Neuron (in vitro differentiated cells): ENCODE results near the gene VPS26C.
"Not testable (repeated sequence)": the region's sequence is repeated elsewhere in the genome, so short reads cannot be mapped to it uniquely, and the experiment has no call there.

Experiments
- H2AFZ ChIP-seq: one replicate; pipeline ENCODE4 v1.6.1; 2013; ENCODE audit warnings: low read depth, mild to moderate bottlenecking, inconsistent platforms, low read length, moderate library complexity
- H3K27me3 ChIP-seq: one replicate; pipeline ENCODE4 v1.6.1; 2013; ENCODE audit warnings: low read length; ENCODE audit not compliant: insufficient read depth
- H3K36me3 ChIP-seq: one replicate; pipeline ENCODE4 v1.6.1; 2013; ENCODE audit warnings: low read length; ENCODE audit not compliant: insufficient read depth
- H3K4me1 ChIP-seq: one replicate; pipeline ENCODE4 v1.6.1; 2013; ENCODE audit warnings: low read length; ENCODE audit not compliant: insufficient read depth
- H3K4me3 ChIP-seq: 2 replicates; pipeline ENCODE4 v1.5.1; 2013; ENCODE audit warnings: mild to moderate bottlenecking, low read length, moderate library complexity
- H3K9me3 ChIP-seq: one replicate; pipeline ENCODE4 v1.6.1; 2013; ENCODE audit warnings: low read length

The VPS26C gene

DNA sequence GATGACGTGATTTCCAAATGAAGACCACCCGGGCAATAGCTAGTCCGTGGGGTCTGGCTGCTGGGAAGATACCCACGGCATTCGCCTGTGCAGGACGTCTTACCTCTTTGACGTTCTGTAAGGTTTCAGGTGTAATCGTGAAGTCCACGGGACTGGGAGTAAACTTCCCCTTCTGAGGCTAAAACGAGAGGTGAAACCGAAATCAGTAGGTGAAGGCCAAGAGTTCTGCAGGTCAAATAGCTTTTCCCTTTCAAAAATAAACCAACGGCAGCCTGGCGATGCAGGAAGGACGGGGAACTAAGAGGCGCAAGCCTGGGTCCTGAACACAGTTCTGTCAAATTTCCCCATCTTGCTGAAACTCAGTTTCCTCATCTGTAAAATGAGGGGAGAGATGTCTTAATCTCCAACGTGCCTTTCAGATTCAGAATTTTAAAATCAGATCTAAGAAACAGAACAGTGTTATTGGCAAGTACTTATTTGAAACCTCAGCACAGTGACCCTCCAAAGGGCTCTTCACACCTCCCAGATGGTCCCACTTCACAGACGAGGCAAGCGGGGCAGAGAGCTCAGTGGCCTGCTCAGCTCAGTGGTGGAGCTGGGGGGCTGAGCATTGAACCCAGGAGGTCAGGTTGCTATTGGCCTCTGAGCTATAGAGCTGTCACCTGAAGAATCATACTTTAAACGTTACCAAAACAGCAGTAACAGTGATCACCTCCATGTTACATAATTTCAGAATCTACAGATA is 34.7 kb downstream of the VPS26C start:
- Histone ChIP-seq H3K27me3 (no peaks in the 10 kb centered on the region), H3K9me3 (no peaks in the 10 kb centered on the region), H3K36me3 (peaks cover 71% of the 10 kb centered on the region), H3K4me3 (no peak overlapping the region), H2AFZ (no peak overlapping the region), H3K4me1 (no peaks in the 10 kb centered on the region)

DNA sequence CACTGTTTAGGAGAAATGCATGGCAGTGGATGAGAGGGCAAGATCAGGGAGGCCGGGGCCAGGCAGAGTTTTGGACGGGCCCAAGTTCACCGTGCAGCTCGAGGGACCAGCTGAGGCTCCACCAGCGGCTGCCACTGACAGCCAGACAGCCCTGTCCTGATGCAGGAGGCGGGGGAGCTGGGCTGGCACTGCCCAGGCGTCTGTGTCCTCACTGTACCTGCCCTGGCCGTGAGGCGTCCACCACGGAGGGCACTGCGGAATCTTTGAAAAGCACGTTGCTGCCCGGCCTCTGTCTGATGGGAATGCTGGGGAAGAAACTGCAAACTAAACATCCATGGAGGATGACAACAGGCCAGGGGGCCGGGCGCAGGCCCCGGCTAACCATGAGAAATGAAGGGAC is 35.5 kb downstream of the VPS26C start:
- Histone ChIP-seq H3K36me3 (peaks cover 71% of the 10 kb centered on the region), H2AFZ (no peak overlapping the region), H3K27me3 (no peaks in the 10 kb centered on the region), H3K9me3 (no peaks in the 10 kb centered on the region), H3K4me1 (no peaks in the 10 kb centered on the region), H3K4me3 (no peak overlapping the region)

DNA sequence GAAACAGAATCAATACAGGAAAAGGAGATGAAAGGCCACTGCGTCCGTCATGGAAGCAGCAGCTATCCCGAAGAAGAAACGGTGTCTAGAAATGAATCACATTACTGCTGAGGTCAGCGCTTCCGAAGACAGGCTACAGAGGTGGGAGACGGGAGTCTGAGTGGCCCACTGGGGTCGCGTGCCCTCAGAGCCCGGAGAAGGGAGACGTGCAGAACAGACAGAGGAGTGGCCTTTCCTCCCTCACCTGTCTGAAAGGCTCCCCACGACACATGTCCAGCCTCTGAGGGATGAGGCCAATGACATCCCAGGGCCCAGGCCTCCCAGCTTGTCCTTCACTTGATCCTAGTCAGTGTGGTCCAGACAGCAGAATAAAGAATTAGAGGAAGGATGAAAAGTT is 35.9 kb downstream of the VPS26C start:
- Histone ChIP-seq H3K27me3 (no peaks in the 10 kb centered on the region), H3K4me3 (no peak overlapping the region), H2AFZ (no peak overlapping the region), H3K4me1 (no peaks in the 10 kb centered on the region), H3K9me3 (no peaks in the 10 kb centered on the region), H3K36me3 (peaks cover 72% of the 10 kb centered on the region)

DNA sequence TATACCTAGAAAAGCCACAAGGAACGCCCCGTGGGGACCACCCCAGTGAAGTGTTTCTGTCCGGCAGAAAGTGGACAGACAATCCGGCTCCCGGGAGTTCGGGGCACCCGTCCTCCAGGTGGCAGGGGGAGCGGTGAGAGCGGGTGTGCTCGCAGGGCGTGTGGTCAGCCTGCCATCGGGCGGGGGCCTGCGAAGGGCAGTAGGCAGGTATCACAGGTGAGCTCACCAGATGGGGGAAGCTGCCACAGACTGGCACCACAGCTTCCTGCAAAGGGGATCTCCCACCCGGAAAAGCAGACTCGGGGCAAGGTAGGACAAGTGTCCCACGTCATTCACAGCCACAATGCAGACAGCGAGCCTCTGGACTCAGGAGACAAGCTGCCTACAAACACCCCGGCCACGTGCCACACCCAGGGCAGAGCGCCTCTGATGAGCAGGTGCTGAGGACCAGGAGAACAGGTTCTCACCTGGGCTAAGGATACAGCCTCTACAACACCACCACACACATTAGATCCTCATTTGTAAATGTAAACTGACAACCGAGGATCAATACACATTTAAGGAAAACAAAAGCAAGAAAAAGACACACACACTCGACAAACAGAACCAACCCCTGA is 36.4 kb downstream of the VPS26C start:
- peaks cover 73% of the 10 kb centered on the region for H3K36me3 ChIP-seq
- H2AFZ ChIP-seq, result no peak overlapping the region
- no peaks in the 10 kb centered on the region for H3K9me3 ChIP-seq
- H3K27me3 ChIP-seq, result no peaks in the 10 kb centered on the region
- no peaks in the 10 kb centered on the region for H3K4me1 ChIP-seq
- no peak overlapping the region for H3K4me3 ChIP-seq

DNA sequence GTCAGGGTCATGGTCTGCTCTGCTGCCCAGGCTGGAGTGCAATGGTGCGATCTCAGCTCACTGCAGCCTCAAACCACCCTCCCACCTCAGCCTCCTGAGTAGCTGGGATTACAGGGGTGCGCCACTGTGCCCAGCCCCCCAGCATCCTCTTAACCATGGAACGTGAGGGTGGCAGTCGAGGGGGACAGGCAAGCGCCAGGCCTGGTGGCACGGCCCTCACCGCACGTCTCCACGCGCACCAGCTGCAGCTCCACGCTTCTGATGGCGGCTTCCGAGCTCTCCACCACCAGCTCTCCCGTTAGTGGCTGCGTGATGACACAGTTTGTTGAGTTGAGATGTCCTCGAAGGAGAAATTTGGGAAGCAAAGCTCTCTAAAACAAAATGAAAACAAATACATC is 39.1 kb downstream of the VPS26C start:
- Histone ChIP-seq H3K9me3 (peaks cover 2% of the 10 kb centered on the region), H3K36me3 (peaks cover 84% of the 10 kb centered on the region), H3K27me3 (no peaks in the 10 kb centered on the region), H3K4me1 (no peaks in the 10 kb centered on the region), H2AFZ (no peak overlapping the region), H3K4me3 (no peak overlapping the region)

DNA sequence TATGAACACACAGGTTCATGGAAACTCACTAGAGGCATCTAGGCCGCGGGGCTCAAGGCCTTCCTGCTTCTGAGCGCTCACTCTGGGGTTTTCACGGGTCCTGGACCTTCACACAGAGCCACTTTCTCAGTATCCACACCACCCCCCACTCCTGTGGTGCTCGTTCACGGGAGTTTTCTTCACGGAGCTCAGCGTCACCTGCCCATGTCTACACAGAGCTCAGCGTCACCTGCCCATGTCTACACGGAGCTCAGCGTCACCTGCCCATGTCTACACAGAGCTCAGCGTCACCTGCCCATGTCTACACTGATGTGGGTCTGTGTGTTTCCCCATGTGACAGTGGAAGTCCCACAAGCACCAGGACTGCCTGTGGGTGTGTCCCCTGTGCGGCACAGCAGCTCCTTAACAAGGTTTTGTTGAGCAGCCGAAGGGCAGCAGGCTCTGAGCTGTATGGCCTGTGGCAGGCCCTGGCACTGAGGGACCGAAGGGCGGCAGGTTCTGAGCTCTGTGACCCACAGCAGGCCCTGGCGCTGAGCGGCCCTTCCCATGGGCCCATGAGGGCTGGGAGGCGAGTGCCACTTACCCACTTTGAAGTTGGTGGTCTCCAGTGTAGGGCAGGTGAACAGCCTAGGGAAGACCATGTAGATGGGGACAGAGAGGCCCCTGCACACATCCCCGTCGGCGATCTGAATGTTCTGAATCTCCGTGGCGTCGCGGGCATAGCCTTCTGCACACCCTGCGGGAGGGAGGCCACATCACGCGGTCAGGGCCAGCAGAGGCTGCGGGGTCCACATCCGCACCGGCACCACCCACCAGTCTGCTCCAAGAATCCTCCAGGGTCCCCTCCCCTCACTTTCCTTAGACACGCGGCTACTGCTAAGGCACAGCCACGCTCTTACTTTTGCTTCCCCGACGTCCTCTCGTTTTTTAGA is 39.8 kb downstream of the VPS26C start:
- Histone ChIP-seq H3K9me3 (peaks cover 2% of the 10 kb centered on the region), H3K4me3 (no peak overlapping the region), H3K27me3 (no peaks in the 10 kb centered on the region), H3K36me3 (peaks cover 78% of the 10 kb centered on the region), H2AFZ (no peak overlapping the region), H3K4me1 (no peaks in the 10 kb centered on the region)

DNA sequence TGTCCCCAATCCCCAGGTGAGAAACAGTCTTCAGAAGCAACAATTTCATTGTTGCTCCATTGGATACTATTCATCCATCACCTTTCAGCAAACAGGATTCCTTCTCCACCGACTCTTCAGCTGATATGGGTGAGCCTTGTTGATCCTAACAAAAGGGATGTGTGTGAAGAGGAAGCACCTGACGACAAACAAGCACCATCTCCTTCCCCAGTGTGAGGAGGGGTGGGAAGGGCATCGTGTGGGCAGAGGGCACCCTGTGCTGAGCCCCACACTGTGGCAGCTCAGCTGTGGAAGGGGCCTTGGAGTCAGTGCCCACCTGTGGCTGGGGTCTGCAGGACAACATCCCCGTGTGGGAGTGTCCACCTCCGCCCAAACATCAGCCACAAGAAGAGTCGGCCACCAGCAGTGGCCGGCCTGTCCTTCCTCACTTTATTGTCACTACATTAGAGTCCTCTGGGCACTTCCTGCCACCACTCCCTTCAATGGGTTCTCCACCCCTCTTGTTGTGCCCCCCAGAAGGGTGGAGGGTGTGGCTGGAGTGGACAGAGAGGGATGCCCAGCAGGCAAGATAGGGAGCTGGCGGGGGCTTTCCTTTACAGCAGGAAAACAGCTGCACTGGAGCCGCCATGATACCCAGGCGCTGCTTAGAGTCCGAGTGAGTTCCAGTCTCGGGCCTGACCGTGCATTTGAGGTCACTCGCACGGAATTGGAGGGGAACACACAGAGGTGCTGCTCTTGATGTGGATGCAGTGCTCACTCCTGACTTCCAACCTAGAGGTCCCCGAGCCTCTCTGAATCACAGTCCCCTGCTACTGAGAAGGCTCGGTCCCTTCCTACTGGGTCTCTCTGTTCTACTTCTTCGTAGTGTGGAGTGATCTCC is 40.9 kb downstream of the VPS26C start:
- Histone ChIP-seq H3K27me3 (no peaks in the 10 kb centered on the region), H3K4me3 (no peak overlapping the region), H3K9me3 (peaks cover 4% of the 10 kb centered on the region), H2AFZ (no peak overlapping the region), H3K36me3 (peaks cover 68% of the 10 kb centered on the region), H3K4me1 (no peaks in the 10 kb centered on the region)

DNA sequence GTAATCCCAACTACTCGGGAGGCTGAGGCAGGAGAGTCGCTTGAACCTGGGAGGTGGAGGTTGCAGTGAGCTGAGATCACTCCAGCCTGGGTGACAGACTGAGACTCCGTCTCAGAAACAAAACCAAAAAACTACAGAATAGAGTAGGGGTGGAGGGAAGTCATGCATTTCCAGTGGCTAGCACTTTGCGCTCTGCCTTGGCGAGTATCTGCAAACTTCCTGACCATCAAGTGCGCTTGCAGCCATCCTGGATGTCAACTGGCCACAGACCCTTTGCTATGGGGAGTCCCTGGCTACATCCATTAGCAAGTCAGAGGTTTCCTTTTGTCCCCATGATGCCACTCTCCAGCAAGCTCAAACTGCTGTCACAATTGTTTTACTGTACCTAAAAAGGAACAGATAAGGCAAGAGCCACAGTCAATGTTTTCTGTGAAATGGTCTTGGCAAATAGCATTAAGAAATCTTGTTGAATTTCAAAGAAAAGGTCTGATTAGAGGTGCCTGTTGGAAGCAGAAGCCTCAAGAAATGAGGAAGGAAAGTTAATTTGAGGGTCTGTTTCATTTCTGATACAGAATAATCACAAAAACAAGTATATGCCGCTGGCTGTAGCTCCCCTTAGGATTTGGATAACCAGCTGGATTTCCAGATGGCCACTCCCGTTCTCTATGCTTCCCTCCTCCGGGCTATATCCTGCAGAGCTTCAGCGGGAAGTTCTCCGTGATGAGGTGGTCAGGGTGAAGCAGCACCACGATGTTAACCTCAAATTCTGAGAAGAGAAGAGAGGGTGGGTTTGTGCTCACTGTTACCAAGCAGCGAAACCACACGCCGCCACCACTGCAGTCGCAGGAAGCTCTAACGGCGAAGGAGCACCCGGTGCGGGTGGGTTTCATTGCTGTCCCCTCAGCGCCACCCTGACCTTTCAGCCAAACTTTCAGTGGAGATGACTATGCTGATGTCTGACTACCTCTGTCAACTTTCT is 42.0 kb downstream of the VPS26C start:
- Histone ChIP-seq H2AFZ (no peak overlapping the region), H3K9me3 (peaks cover 14% of the 10 kb centered on the region), H3K27me3 (no peaks in the 10 kb centered on the region), H3K36me3 (peaks cover 60% of the 10 kb centered on the region), H3K4me3 (no peak overlapping the region), H3K4me1 (no peaks in the 10 kb centered on the region)

DNA sequence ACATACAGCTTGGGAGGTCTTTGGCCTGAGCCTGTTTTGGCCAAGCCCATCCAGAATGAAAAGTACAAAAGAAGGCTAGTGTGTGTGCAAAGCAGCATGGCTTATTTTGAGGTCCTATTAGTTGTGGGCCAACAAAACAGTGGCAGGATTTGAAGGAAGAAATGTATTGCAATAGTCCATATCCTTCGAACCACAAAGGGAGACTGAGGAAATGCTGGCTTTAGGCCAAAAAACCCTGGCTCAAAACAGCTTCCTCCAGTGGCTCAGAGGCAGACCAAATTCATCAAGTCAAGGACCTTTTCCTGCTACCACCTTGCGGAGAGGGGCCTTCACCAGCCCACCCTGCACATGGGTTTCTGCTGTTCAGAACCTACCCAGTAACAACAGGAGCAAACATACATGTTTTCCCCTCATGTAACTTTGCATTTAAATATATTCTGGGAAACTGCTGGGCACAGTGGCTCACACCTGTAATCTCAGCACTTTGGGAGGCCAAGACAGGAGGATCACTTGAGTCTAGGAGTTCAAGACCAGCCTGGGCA is 43.3 kb downstream of the VPS26C start:
- no peak overlapping the region for H2AFZ ChIP-seq
- no peak overlapping the region for H3K4me3 ChIP-seq
- H3K27me3 ChIP-seq, result no peaks in the 10 kb centered on the region
- peaks cover 51% of the 10 kb centered on the region for H3K36me3 ChIP-seq
- H3K9me3 ChIP-seq, result peaks cover 14% of the 10 kb centered on the region
- no peaks in the 10 kb centered on the region for H3K4me1 ChIP-seq

DNA sequence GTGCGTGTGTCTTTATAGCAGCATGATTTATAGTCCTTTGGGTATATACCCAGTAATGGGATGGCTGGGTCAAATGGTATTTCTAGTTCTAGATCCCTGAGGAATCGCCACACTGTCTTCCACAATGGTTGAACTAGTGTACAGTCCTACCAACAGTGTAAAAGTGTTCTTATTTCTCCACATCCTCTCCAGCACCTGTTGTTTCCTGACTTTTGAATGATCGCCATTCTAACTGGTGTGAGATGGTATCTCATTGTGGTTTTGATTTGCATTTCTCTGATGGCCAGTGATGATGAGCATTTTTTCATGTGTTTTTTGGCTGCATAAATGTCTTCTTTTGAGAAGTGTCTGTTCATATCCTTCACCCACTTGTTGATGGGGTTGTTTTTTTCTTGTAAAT is 44.9 kb downstream of the VPS26C start:
- not testable (repeated sequence) for H2AFZ ChIP-seq, H3K27me3 ChIP-seq, H3K4me1 ChIP-seq, H3K4me3 ChIP-seq
- H3K9me3 ChIP-seq, result peaks cover 14% of the 10 kb centered on the region
- H3K36me3 ChIP-seq, result peaks cover 36% of the 10 kb centered on the region

DNA sequence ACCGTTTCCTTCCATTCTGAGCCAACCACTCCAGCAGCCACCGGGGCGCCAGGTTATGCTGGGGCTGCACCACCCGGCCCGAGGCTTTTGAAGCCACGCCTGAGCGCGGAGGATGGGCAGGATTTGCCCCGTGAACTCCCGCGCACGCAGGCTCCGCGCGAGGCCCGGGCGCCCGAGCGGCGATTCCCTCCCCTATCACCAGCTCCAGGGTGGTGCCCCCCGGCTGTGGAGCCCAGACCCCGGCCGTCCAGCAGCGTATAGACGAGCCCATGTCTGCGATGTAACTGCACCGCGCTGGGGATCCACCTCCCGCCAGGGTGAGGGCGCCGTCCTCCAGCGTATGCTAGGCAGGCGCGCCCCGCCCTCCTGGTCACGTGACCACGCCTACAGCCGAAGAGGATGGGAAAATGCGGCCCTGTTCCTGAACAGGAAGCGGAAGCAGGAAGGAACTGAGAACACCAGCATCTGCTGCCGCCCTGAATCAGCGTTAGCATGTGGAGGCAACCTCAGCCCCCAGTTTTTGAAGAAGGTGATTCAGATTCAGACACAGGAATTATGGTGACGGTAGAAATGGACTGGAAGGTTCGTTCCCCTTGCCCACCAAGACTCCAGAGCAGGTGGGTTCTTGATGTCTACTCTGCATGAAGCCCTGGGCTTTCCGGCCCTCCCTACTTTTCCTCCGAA is 46.0 kb downstream of the VPS26C start:
- H3K9me3 ChIP-seq, result peaks cover 14% of the 10 kb centered on the region
- H3K27me3 ChIP-seq, result no peaks in the 10 kb centered on the region
- no peaks in the 10 kb centered on the region for H3K4me1 ChIP-seq
- peaks cover 26% of the 10 kb centered on the region for H3K36me3 ChIP-seq
- no peak overlapping the region for H2AFZ ChIP-seq
- H3K4me3 ChIP-seq, result no peak overlapping the region
